Neural progenitor cell (in vitro differentiated cells): ENCODE results near the gene CTIF. TPM values are rescaled to one million over a fixed set of nuclear protein-coding genes. Genes with fewer than 3 reads are reported as not detected.

Experiments
- DNase-seq: peaks from one replicate; pipeline ENCODE4 v3.0.0-alpha.2; 2016; ENCODE audit warnings: low spot score
- H2AFZ ChIP-seq: fragments of 200-600 bp; sonication (generic); replicated peaks from 2 replicates; pipeline ENCODE4 v1.6.1; 2016; ENCODE audit warnings: antibody characterized with exemption
- H3F3A ChIP-seq: fragments of 200-600 bp; sonication (generic); 2 replicates; pipeline ENCODE4 v1.6.1; 2016; ENCODE audit warnings: antibody characterized with exemption, low read depth
- H3K27ac ChIP-seq: fragments of 200-600 bp; sonication (generic); 2 replicates; pipeline ENCODE4 v1.5.1; 2016; ENCODE audit warnings: mild to moderate bottlenecking
- H3K27me3 ChIP-seq: fragments of 200-600 bp; sonication (generic); 2 replicates; pipeline ENCODE4 v1.6.1; 2016; ENCODE audit warnings: mild to moderate bottlenecking, moderate library complexity
- H3K36me3 ChIP-seq: fragments of 200-600 bp; sonication (generic); 2 replicates; pipeline ENCODE4 v1.5.1; 2016
- H3K4me1 ChIP-seq: fragments of 200-600 bp; sonication (generic); 2 replicates; pipeline ENCODE4 v1.6.1; 2016; ENCODE audit warnings: mixed run types
- H3K4me2 ChIP-seq: fragments of 200-600 bp; sonication (generic); 2 replicates; pipeline ENCODE4 v1.6.1; 2016
- H3K4me3 ChIP-seq: fragments of 200-600 bp; sonication (generic); 2 replicates; pipeline ENCODE4 v1.5.1; 2016
- H3K79me2 ChIP-seq: fragments of 200-600 bp; sonication (generic); 2 replicates; pipeline ENCODE4 v1.6.1; 2016; ENCODE audit warnings: low read depth
- H3K9ac ChIP-seq: fragments of 200-600 bp; sonication (generic); 2 replicates; pipeline ENCODE4 v1.6.1; 2016
- H3K9me3 ChIP-seq: fragments of 200-600 bp; sonication (generic); 2 replicates; pipeline ENCODE4 v1.5.1; 2016; ENCODE audit warnings: low read depth
- H4K20me1 ChIP-seq: fragments of 200-600 bp; sonication (generic); 2 replicates; pipeline ENCODE4 v1.6.1; 2016; ENCODE audit warnings: low read depth
- H3K27ac Mint-ChIP-seq: 3 replicates; pipeline ENCODE4 v1.8.0; 2021; ENCODE audit warnings: mixed read lengths
- H3K27me3 Mint-ChIP-seq: 2 replicates; pipeline ENCODE4 v1.8.0; 2022; ENCODE audit warnings: low read depth, mild to moderate bottlenecking, inconsistent platforms, moderate library complexity, mixed read lengths; ENCODE audit not compliant: insufficient read depth
- H3K36me3 Mint-ChIP-seq: 3 replicates; pipeline ENCODE4 v1.8.0; 2021; ENCODE audit warnings: mixed read lengths
- H3K4me1 Mint-ChIP-seq: 3 replicates; pipeline ENCODE4 v1.8.0; 2021; ENCODE audit warnings: mixed read lengths
- H3K4me3 Mint-ChIP-seq: 3 replicates; pipeline ENCODE4 v1.8.0; 2021; ENCODE audit warnings: mild to moderate bottlenecking, moderate library complexity, mixed read lengths
- H3K9me3 Mint-ChIP-seq: 3 replicates; pipeline ENCODE4 v1.8.0; 2020; ENCODE audit warnings: mixed read lengths
- EZH2 ChIP-seq: fragments of 200-600 bp; sonication (generic); IDR thresholded peaks from 2 replicates; pipeline ENCODE4 v1.6.1; 2017; ENCODE audit warnings: antibody characterized with exemption, mild to moderate bottlenecking, moderate library complexity
- EZH2phosphoT487 ChIP-seq: fragments of 200-600 bp; sonication (generic); IDR thresholded peaks from 2 replicates; pipeline ENCODE4 v1.6.1; 2017; ENCODE audit warnings: antibody characterized with exemption
- total RNA-seq: library from RNA; depleted of rRNA; stranded (reverse); fragments of >200 nt; gene quantifications from 2 replicates; pipeline ENCODE4 v1.2.3, GENCODE V29; 2015; ENCODE audit warnings: low replicate concordance
- TF ChIP-seq, protein P1 (sequence below): fragments of 200-600 bp; sonication (generic); IDR thresholded peaks from 2 replicates; pipeline ENCODE4 v1.5.1; 2017; ENCODE audit warnings: antibody characterized with exemption, mild to moderate bottlenecking

The CTIF gene
- total RNA-seq, 1 donor from 2014 or later = 17.6 TPM

DNA sequence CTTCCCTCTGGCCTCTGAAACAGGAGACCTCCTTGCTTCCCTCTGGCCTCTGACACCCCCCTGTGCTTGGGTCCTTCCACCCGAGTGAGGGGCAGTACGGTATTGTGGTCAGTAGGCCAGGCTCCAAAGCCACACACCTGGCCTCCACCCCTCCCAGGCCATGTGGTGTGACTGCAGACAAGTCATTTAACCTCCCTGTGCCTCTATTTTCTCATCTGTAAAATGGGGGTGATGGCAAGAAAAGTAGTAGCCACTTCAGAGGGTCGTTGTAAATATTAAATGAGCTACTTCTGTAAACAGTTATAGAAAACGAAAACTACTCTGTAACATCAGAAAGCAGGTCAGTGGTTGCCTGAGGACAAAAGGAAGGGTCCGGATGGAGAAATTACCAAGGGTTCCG is 337.8 kb downstream of the CTIF start:
- Histone ChIP-seq H3K9ac (no peak overlapping the region), H2AFZ (no peak overlapping the region), H3K4me1 (no peaks in the 10 kb centered on the region), H3K9me3 (no peaks in the 10 kb centered on the region), H3K36me3 (no peaks in the 10 kb centered on the region), H3K4me2 (no peak overlapping the region), H3K27ac (no peak overlapping the region), H3K4me3 (no peak overlapping the region), H3K79me2 (no peaks in the 10 kb centered on the region), H3K27me3 (no peaks in the 10 kb centered on the region), H3F3A (no peaks in the 10 kb centered on the region), H4K20me1 (no peaks in the 10 kb centered on the region)
- no peaks in the 10 kb centered on the region for H3K36me3 Mint-ChIP-seq
- peaks cover 39% of the 10 kb centered on the region for H3K4me1 Mint-ChIP-seq
- no peak overlapping the region for H3K4me3 Mint-ChIP-seq
- H3K27ac Mint-ChIP-seq = peak overlapping the region; percentile 17
- peaks cover 10% of the 10 kb centered on the region for H3K9me3 Mint-ChIP-seq
- H3K27me3 Mint-ChIP-seq = peaks cover 9% of the 10 kb centered on the region
- TF ChIP-seq EZH2 = no peak
- TF ChIP-seq EZH2phosphoT487 = no peak
- TF ChIP-seq, protein P1, sequence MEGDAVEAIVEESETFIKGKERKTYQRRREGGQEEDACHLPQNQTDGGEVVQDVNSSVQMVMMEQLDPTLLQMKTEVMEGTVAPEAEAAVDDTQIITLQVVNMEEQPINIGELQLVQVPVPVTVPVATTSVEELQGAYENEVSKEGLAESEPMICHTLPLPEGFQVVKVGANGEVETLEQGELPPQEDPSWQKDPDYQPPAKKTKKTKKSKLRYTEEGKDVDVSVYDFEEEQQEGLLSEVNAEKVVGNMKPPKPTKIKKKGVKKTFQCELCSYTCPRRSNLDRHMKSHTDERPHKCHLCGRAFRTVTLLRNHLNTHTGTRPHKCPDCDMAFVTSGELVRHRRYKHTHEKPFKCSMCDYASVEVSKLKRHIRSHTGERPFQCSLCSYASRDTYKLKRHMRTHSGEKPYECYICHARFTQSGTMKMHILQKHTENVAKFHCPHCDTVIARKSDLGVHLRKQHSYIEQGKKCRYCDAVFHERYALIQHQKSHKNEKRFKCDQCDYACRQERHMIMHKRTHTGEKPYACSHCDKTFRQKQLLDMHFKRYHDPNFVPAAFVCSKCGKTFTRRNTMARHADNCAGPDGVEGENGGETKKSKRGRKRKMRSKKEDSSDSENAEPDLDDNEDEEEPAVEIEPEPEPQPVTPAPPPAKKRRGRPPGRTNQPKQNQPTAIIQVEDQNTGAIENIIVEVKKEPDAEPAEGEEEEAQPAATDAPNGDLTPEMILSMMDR = no peak
- DNase-seq = no peak

DNA sequence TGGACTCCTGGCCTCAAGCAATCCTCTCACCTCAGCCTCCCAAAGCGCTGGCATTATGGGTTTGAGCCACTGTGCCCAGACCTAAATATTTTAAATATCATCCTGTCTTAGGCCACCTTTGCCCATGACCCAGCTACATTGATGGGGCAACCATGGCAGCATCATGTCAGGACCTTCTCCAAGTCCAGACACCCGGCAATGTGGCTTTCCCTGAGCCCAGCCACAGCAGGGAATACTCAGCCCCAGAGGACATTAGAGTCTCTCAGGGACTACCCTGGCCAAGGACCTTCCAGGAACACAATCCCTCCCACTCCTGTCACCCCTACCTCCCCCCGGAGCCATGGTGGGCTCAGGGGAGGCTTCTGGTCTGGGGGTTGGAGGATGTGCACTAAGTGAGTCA is 339.1 kb downstream of the CTIF start:
- H3K4me1 ChIP-seq = no peaks in the 10 kb centered on the region
- H3K9me3 ChIP-seq = no peaks in the 10 kb centered on the region
- H3K36me3 ChIP-seq = no peaks in the 10 kb centered on the region
- no peaks in the 10 kb centered on the region for H4K20me1 ChIP-seq
- no peak overlapping the region for H3K4me2 ChIP-seq
- Mint-ChIP-seq H3K27me3 (peaks cover 9% of the 10 kb centered on the region), H3K36me3 (no peaks in the 10 kb centered on the region), H3K27ac (no peak overlapping the region), H3K4me3 (no peak overlapping the region), H3K4me1 (peaks cover 30% of the 10 kb centered on the region), H3K9me3 (peaks cover 10% of the 10 kb centered on the region)
- H3K79me2 ChIP-seq = no peaks in the 10 kb centered on the region
- TF ChIP-seq EZH2 (no peak), EZH2phosphoT487 (no peak)
- TF ChIP-seq, protein P1 = no peak
- H3K4me3 ChIP-seq = no peak overlapping the region
- H3K9ac ChIP-seq = no peak overlapping the region
- H2AFZ ChIP-seq = no peak overlapping the region
- DNase-seq = no peak
- H3F3A ChIP-seq = no peaks in the 10 kb centered on the region
- H3K27ac ChIP-seq = no peak overlapping the region
- no peaks in the 10 kb centered on the region for H3K27me3 ChIP-seq

DNA sequence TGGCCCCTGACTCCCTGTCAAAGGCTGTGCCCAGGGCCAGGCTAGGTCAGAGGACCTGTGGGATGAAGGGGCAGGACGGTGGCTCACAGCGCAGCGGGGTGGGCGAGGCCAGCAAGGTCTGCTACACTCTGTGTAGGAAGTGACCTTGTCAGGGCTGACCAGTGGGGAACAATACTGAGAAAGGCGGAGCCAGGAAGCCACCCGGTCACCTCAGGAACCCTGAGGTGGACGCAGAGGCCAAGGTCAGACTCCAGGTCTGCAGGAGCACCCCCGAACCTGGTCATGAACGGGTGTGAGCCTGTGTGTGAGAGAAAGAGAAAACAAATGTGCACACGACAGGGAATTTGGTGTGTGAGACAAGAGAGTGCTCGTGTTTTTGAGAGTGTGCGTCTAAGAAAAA is 339.6 kb downstream of the CTIF start:
- Histone ChIP-seq H3K9ac (no peak overlapping the region), H3K79me2 (no peaks in the 10 kb centered on the region), H2AFZ (no peak overlapping the region), H3K27ac (no peak overlapping the region), H3F3A (no peaks in the 10 kb centered on the region), H3K27me3 (no peaks in the 10 kb centered on the region), H4K20me1 (no peaks in the 10 kb centered on the region), H3K4me1 (no peaks in the 10 kb centered on the region), H3K36me3 (no peaks in the 10 kb centered on the region), H3K4me2 (no peak overlapping the region), H3K9me3 (no peaks in the 10 kb centered on the region), H3K4me3 (no peak overlapping the region)
- peaks cover 10% of the 10 kb centered on the region for H3K9me3 Mint-ChIP-seq
- no peak overlapping the region for H3K4me3 Mint-ChIP-seq
- DNase-seq = no peak
- TF ChIP-seq EZH2phosphoT487 = no peak
- TF ChIP-seq, protein P1 = no peak
- TF ChIP-seq EZH2 = no peak
- H3K36me3 Mint-ChIP-seq = no peaks in the 10 kb centered on the region
- peaks cover 25% of the 10 kb centered on the region for H3K4me1 Mint-ChIP-seq
- H3K27ac Mint-ChIP-seq = peak overlapping the region; percentile 4
- H3K27me3 Mint-ChIP-seq = peaks cover 9% of the 10 kb centered on the region
